ENCODE data around the gene MAP6.
"Not testable (repeated sequence)": the region's sequence is repeated elsewhere in the genome, so short reads cannot be mapped to it uniquely, and the experiment has no call there.

The MAP6 gene

DNA sequence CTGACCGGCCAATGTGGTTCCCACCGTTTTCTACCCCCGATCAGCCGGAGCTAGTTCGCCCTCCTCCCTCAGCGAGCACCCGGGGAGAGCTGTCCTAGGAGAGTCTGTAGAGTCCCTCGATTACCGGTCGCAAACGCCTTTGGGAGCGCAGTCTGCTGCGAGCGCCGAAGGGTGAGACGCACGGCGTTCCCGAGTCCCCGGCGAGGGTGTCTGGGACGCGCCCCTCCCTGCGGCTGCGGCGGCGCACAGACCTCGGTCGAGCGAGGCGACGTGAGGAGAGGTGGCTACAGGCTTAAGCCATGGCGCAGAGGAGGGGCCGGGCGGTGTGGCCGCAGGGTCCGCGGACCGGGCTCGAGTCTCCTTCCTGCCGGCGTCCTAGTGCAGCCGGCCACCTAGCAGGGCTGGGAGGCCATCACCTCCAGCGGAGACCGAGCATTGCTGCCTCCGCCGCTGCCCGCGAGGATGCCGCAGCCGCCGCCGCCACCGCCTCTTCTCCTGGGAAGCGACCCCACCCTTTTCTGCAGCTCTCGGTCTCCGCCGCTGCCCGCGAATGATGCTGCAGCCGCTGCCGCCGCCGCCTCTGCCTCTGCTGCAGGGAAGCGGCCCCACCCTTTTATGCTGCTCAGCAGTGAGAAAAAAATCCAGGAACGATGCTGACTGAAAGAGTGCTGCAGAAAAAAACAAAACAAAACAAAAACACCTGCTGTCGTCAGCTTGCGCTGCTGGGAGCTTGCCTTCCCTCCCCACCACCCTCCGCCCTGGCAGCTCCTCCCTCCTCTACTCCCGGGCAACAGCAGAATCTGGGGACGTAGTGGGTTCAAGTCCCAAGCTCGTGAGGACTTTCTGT, at the start of gene MAP6:
TSS of gene MAP6 (minus strand) at position 588 of the 847 bp plus-strand sequence. CDS start 669 bp downstream, outside the sequence.
- no peak for DNase-seq

DNA sequence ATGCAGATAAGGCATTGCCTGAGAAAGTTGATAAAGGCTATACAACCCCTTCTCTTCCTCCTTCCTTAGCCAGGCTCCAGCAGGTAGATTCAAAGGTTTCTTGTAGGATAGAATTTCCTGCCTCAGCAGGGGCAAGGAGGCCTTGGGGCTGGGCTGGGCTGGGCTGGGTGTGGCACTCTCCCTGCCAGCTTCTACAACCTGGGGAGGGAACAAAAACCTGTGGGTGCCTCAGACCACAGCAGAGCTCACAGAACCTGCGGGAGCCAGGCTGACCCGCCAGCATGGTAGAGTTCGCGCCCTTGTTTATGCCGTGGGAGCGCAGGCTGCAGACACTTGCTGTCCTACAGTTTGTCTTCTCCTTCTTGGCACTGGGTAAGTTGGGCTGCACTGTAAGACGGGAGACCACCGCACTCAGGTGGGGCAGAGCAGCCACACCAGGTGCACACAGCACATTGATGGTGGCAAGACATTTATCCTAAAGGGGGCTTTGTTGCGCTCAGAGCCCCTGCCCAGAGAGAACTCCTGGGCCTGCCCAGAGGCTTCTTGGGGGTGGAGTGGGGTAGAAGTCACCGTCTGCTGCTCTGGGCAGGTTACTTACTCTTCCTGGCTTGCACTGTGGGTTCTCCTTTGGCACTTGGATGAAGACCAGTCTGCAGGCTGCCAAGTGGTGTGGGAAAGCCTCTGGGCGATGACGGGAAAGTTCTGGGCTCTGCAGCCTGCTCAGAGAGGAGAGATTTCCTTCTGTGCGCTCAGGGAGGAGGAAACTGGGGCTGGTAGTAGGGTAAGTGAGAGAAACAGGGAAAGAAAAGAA, 49.0 kb upstream of the MAP6 start, which contains the start of gene MOGAT2:
TSS of gene MOGAT2 (plus strand) at position 231 of the 811 bp plus-strand sequence. CDS start at position 282, 51 bp downstream.
- no peak for DNase-seq

DNA sequence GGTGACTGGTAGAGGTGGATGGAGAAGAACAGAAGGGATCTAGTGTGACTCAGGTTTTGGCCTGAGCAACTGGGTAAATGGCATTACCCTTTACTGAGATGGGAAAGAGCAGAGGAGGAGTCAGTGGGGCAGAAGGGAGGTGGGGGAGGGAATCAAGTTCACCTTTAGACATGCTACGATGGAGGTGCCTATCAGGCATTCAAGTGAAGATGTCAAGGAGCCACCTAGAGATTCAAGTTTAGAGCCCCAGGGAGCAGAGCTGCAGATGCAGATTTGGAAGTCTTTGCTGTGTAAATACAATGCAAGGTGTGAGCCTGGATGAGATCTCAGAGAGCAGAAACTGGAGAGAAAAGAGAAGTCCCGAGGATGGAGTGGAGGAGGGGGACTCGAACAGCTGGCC, 47.8 kb upstream of the MAP6 start:
- no peak for DNase-seq

DNA sequence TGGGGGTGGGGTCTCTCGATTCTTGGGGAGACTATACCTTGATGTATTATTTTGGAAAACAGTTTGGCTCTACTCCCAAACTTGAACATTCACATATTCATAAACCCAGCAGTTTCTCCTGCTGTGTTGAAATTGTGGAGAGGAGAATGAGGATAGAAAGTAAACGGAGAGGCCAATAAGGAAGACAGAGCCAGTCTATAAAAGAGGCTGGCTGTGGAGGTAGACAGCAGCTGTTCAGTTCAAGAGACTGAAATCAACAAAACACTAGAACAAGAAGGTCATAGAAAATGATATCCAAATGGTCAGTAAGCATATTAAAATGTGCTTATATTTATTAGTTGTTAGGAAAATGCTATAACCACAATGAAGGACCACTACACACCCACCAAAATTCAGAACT, 46.9 kb upstream of the MAP6 start:
- no peak for DNase-seq

DNA sequence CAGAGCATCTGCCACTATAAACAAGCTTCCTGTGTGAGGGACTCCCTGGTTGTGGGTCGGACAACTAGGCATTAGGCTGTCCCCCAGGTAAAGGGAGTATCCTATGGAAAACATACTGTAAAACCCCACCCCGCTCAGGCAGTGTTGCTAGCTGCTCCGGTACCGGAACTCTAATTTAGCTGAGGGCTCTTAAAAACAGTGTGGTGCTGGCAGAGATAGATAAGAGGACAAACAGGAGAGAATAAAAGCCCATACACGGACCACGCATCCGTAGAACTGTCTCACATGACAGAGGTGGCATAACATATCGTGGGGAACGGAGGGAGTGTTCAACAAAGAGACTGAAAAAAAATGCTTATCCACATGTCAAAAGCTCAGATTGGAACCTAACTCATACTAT, 45.4 kb upstream of the MAP6 start:
- no peak for DNase-seq

DNA sequence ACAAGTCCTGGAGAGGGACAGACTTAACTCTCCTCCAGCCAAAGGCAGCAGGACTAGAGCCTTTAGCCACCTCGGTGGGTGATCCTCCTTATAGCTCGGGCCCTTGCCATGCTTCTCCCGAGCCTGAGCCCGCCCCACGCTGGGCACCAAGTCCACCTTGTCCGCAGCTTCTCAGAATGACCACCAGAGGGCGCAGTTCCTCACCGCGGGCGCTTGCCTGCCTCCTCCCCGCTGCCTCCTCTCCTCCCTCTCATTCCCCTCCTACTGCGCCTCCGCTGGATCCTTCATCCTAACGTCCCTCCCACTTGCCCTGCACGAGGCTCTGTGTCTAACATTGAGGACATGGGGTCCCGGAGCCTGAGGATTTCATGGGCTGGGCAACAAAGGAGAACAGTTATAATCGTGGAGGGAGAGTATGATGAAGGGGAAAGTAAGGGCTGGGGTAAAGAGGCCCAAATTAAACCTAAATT, 37.5 kb upstream of the MAP6 start:
- peak; percentile 30 to 67 for DNase-seq

DNA sequence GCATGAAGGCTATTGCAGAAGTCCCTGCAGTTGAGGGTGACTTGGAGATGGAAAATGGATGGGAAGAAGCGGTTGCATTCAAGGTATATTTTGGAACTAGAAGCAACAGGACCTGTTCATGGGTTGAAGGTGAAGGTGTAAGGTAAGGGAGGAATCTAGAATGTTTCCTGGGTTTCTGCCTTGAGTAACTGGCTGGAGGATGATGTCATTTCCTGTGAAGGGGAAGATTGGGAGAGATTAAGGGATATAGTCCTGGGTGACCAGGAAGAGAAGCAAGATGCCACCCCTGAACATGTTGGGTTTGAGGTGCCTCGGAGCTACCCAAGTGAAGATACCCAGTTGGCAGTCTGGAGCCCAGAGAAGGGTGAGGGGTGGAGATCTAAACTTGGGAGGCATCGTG, 36.7 kb upstream of the MAP6 start:
- no peak for DNase-seq

DNA sequence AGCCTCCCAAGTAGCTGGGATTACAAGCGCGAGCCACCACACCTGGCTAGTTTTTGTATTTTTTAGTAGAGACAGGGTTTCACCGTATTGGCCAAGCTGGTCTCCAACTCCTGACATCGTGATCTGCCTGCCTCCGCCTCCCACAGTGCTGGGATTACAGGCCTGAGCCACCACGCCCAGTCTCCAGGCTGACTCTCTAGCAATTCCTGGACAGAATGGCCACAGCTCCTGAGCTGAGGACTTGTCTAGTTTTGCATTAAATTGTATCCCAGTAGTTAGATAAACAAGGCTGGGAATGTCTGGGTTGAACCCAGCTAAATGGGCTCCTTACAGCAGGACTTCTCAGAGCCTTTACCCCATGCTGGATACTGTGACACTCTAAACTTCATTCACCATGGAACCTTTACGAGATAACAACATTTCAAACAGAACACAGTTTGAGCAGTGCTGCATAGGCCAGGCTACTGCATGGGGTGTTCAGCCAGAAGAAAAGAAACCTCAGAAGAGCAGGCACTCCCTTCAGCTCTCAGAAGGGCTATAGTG, 34.9 kb upstream of the MAP6 start:
- DNase-seq, result no peak

DNA sequence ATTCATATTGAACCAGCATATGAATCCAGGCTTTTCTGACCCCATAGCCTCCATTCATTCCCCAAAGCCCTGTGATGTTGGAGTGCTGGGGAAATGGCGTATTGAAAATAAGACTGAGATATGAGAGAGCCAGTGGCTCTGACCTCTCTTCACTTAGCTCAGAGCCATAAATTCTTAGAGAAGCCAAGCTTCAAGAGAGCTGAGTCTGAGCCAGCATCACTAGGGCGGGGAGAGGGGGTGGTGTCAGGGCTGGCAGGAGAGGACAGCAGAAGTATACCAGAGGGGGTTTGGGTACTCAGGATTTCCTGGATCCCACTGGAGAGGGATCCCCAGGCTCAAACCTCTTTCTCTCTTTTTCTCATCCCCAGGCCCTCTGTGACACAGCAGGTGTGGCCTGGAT, 32.1 kb upstream of the MAP6 start:
- DNase-seq, result no peak

DNA sequence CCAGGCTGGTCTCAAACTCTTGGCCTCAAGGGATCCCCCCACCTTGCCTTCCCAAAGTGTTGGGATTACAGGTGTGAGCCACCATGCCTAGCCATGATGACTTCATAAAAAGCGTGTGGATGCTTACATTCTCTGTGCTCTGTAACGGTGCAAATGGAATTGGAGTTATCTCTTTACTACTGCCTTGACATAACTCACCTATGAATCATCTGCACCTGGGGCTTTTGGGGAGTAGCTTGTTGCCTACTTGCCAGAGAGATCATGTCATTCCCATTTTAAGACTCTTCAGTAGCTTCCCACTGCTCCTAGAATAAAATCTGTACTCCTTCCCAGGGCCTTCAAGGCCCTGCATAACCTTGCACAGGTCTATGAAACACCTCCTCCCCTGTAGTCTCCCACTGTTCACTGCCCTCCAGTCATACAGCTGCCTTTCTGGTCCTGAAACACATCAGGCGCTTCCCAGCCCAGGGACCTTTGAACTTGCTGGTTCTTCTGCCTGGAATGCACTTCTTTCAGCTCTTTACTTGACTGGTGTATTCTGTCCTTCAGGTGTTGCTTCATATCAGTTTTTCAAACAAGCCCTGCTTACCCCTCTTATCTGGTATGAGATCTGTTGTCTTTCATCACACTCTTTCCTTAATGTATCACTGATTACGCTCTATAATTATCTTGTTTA, 29.2 kb upstream of the MAP6 start:
- DNase-seq, result no peak

DNA sequence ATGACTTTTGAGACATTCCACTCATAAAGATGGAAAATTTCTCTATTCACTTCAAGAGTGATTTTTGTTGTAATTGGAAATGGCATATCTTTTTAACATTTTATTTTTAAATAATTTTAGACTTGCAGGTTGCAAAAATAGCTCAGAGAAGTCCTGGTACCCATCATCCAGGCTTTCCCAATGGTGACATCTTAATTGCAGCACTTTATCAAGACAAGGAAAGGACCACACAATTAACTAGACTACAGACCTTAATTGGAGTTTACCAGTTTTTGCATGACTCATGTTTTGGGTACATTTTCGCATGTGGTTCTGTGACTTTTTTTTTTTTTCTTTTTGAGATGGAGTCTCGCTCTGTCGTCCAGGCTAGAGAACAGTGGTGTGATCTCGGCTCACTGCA, 23.0 kb upstream of the MAP6 start:
- DNase-seq, result no peak

DNA sequence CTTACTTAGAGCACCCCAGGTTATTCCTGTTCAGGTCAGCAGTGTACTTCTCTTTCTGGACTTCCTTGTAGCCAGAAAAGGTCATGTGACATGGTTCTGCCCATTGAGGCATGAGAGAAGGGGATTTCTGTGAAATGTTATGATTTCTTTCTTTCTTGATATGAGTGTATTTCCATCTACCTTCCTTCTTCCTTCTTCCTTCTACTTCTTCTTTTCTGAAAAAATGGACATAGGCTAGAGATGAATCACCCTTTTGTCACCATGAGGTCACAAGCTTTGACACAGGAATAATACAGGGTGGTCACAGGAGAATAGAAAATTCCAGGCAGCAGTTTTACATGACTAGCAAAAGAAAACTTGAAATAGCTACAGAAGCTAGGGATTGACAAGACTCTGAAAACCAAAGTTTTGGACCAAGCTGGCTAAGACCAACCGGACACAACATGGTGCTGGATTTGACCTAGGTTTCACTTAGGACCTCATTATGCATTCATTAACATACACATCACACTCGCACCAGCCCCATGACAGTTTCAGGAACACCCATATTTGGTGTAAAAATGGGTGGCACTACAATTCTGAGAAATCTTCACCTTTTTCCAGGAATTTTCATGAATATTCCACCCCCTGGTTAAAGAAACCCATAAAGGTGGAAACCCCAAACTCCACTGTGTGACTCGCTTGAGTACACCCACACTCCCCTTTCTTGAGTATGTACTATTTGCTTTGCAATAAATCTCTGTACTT, 21.2 kb upstream of the MAP6 start:
- no peak for DNase-seq

DNA sequence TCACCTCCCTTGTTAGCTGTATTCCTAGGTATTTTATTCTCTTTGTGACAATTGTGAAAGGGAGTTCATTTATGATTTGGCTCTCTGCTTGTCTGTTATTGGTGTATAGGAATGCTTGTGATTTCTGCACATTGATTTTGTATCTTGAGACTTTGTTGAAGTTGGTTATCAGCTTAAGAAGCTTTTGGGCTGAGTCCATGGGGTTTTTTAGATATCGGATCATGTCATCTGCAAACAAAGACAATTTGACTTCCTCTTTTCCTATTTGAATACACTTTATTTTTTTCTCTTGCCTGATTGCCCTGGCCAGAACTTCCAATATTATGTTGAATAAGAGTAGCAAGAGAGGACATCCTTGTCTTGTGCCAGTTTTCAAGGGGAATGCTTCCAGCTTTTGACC, 15.0 kb upstream of the MAP6 start:
- DNase-seq, result not testable (repeated sequence)

DNA sequence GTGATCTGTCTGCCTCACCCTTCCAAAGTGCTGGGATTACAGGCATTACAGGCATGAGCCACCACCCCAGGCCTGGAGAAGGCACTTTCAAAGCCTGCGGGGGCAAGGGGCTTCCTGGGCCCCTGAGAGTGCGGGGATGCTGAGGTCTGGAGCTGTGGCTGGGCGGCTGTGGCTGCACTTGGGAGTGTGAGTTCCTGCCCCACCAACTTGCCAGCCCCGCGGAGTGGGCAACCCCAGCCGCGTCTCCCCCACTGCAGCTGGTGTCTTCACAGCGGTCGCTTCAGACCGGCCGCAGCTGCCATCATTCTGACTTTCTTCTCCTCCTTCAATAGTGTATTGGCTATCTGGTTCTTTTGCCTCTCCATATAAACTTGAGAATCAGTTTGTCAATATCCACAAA, 10.7 kb upstream of the MAP6 start:
- no peak for DNase-seq

DNA sequence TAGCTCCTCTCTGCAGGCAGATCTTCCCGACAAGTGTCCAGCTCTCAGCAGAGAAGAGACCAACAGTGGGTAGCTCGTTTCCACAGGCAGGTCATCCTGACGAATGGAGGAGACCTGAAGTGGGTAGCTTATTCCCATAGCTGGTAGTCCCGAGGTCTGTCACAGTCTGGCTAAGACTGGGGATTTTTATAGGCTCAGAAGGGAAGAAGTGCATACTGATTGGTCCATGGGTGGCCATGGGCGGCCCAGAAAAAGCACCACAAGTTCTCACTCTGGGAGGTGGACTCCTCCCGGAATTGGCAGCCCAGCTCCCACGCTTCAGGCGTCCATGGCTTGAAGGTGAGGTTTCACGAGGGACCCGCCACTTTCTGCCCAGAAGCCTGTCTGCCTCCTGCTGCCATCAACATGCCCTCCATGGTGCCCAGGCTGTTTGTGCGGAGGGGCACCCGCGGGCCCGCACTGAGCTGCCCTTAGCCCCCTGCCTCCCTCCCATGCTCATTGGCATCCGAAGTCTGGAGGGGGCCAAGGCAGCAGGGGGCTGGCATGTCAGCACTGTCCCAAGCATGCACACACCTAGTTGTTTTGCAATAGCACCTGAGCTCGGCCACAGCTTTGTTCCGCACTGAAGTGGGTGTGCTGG, 9.9 kb upstream of the MAP6 start:
- DNase-seq, result no peak

DNA sequence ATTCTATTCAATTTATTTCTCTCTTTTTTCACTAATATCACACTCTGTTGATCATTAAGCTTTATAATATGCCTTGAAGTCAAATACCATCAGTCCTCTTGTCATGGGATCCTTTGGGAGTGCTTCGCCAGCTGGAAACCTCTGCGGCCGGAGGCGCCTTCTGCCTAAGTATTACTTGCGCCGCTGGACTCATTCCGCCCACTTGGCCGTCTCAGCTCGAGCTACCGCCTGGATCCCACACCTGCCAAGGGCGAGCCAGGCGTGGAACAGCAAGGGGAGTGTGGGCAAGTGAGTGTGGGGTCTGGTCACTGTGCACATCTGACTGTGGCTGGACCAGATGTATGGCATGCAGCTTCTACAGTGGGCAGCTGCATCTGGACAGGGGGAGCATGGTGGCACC, 9.1 kb upstream of the MAP6 start:
- DNase-seq, result no peak

DNA sequence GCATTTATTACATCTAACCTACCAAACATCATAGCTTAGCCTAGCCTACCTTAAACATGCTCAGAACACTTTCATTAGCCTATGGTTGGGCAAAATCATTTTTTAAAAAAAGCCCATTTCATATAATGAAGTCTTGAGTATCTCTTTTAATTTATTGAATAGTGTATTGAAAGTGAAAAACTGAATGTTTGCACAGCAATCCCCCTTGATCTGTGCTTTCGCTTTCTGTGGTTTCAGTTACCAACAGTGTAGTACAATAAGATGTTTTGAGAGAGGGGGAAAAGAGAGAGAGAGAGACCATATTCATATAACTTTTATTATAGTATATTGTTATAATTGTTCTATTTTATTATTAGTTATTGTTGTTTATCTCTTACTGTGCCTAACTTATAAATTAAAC, 8.4 kb upstream of the MAP6 start:
- DNase-seq, result no peak

DNA sequence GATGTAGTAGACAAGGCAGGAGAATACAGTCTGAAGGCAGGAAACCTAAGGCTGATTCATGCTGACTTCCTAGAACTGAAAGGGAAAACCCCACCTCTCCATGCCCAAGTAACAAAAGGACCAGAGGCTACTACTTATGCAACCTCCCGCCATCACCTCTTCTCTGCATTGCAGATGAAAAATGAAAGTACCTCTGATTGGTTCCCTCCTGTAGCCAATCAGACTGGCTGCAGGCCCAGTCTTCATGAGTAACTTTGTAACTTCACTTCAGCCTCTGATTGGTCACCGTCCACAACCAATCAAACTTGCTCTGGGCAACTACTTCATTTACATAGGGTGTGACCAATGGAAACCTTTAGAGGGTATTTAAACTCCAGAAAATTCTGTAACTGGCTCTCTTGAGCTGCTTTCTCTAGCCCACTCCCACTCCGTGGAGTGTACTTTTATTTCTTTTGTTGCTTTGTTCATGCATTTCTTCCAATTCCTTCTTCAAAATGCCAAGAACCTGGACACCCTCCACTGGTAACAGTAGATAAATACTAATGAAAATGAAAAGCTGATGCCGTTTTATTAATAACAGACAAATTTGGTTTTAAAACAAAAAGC, 5.2 kb upstream of the MAP6 start:
- no peak for DNase-seq

DNA sequence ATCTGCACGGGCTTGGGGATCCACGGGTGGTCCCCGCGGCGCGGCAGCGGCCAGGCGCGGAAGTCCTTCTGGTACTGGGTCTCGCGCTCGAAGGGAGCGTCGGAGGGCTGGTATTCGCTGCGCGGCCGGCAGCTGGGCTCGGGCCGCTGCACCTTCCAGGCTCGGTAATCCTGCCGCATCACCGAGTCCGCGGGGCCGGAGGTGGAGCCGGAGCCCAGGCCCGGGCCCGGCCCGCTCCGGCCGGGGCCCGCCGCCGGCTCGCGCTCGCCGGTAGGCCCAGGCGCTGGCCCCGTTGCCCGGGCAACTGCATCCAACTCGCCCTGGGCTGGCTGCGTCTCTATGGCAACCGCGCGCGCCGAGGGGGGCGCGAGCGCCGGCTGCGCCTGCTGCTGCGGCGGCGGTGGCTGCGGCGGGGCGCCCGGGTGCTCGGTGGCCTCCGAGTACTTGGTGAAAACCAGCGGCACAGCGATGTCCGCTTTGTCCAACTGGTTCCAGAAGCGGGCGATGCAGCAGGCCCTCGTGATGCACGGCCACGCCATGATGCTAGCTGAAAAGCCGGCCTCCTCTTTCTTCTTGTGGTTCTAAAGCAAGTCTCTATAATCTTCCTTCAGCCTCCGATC, 897 bp downstream of the MAP6 start:
- DNase-seq, result no peak

DNA sequence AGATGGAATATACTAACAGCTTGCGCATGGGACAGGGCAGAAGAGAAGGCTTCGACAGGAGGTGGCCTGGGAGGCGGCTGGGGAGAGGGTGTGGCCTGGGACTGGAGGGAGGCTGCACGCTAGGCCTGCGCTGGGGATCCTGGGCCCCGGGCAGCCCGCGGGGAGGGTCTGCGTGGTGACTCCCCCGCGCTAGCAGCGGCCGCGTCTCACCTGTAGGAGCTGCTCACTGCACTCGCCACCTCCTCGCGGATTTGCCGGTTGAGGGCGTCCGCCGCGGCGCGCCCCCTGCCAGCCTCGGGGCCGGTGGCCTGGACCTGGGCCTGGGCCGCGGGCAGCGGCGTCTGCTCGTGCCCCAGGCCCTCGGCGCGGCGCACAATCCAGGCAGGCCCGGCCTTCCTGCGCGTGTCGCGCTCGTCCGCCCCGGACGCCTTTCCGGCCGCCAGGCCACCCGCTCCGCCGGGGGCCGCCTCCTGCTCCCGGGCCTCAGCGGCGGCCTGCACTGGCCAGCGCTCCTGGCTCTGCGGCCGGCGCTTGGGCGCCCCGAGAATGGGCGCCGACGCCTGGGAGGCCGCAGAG, 1.5 kb downstream of the MAP6 start:
- DNase-seq, result no peak

DNA sequence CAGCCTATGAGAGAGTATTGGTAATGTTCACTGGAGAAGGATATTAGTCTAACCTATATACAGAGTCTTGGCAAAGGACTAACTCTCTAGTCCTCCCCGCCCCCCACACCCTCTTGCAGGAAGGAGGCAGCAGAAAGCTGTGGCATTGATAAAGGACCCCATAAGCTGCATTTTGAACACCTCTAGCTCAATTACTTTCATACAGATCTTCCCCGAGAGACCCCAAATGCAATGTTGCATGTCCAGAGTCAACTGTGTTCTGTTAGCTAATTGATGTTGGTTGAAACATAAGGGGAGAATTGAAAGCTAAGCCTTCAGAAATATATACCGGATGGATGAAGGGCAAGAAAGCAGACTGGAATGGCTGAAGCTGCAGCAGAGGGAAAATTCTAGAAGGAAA, 2.8 kb downstream of the MAP6 start:
- DNase-seq, result no peak
